ENCODE data around the gene BICC1. TPM values are rescaled to one million over a fixed set of nuclear protein-coding genes. Genes with fewer than 3 reads are reported as not detected.

The BICC1 gene
- total and polyA plus RNA-seq, 2 of the 8 experiments (the other 6 are each of a cell fraction or from before 2014, with no cell fraction given): 0.20 to 0.73 TPM

GRCh38 chr10:58821752-58822056, 309.0 kb downstream of the BICC1 start (continued):
- TF ChIP-seq RAD21 (IDR thresholded peaks at IDR 0.05 in 1 of 2, conservative IDR thresholded peaks at IDR 0.05 in 1 of 2; ENCODE audit: low read depth in 2 of 2, low read length in 2 of 2) (no peak), EZH2 (IDR thresholded peaks at IDR 0.05; ENCODE audit: low read depth, low read length, severe bottlenecking) (no peak), ZNF274 (IDR thresholded peaks at IDR 0.05; ENCODE audit: borderline replicate concordance, extremely low read depth, low read length) (no peak), E2F6 (IDR thresholded peaks at IDR 0.05) (no peak), KDM5A (IDR thresholded peaks at IDR 0.05; ENCODE audit: low read length) (no peak)
